Measurements from ENCODE around the gene FHIT. TPM values are rescaled to one million over a fixed set of nuclear protein-coding genes. Genes with fewer than 3 reads are reported as not detected.

Gene FHIT
- total and polyA plus RNA-seq, 4 donors: 2.1 to 14.7 (median 6.6) TPM

DNA sequence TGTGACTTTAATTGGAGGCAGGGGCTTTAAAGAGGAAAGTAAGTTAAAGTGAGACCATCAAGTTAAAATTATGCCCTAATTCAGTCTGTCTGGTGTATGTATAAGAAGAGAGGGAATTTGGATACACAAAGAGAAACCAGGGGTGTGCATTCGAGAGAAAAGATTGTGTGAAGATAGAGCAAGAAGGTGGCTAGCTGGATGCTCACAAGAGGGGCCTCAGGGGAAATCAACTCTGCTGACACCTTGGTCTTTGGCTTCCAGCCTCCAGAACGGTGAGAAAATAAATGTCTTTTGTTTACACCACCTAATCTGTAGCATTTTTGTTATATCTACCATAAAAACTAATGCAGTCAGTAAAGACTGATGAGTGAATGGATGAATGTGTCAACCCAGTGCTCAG, 1294.1 kb downstream of the FHIT start:
- no peak for TF ChIP-seq MAX (IDR thresholded peaks at IDR 0.05)
- TF ChIP-seq NR2F2 (IDR thresholded peaks at IDR 0.05): no peak
- 78% methylated on average over 2 of the region's 2 CpGs for WGBS
- Histone ChIP-seq H3K4me1 (ENCODE audit: control insufficient read depth in 4 of 4, insufficient read depth in 4 of 4, low read length in 3 of 4) (no peaks in the 10 kb centered on the region), H3K27me3 (ENCODE audit: control insufficient read depth in 4 of 4, insufficient read depth in 4 of 4, low read length in 3 of 4) (no peaks in the 10 kb centered on the region), H3K27ac (ENCODE audit: low read depth in 1 of 2, low read length in 2 of 2) (no peak overlapping the region), H3K9ac (ENCODE audit: low read depth in 1 of 2, low read length in 2 of 2) (no peak overlapping the region), H3K36me3 (ENCODE audit: control insufficient read depth in 4 of 4, insufficient read depth in 3 of 4, low read depth in 1 of 4, low read length in 3 of 4) (no peaks in the 10 kb centered on the region), H3K4me3 (ENCODE audit: low read depth in 1 of 3, low read length in 3 of 3) (no peak overlapping the region), H3K9me3 (ENCODE audit: control insufficient read depth in 4 of 4, low read length in 3 of 4) (no peaks in the 10 kb centered on the region)
- no peak for DNase-seq (ENCODE audit: low spot score)

- WGBS: 95% methylated on average over 7 of the region's 7 CpGs
- no peaks in the 10 kb centered on the region for H3K27me3 ChIP-seq (ENCODE audit: control insufficient read depth in 4 of 4, insufficient read depth in 4 of 4, low read length in 3 of 4)
- H3K27ac ChIP-seq (ENCODE audit: low read depth in 1 of 2, low read length in 2 of 2): no peak overlapping the region
- TF ChIP-seq REST (IDR thresholded peaks at IDR 0.05) (no peak), RAD21 (IDR thresholded peaks at IDR 0.05) (no peak), GABPA (IDR thresholded peaks at IDR 0.05 in 1 of 2, conservative IDR thresholded peaks at IDR 0.05 in 1 of 2) (no peak), RXRA (IDR thresholded peaks at IDR 0.05) (no peak), HNF4G (IDR thresholded peaks at IDR 0.05) (no peak), HNF4A (conservative IDR thresholded peaks at IDR 0.05) (no peak), JUND (IDR thresholded peaks at IDR 0.05) (no peak), FOXA1 (IDR thresholded peaks at IDR 0.05) (no peak), SP1 (IDR thresholded peaks at IDR 0.05) (no peak), ZBTB33 (IDR thresholded peaks at IDR 0.05) (no peak), NR2F2 (IDR thresholded peaks at IDR 0.05) (no peak), FOXA2 (IDR thresholded peaks at IDR 0.05) (no peak), YY1 (IDR thresholded peaks at IDR 0.05) (no peak), TAF1 (conservative IDR thresholded peaks at IDR 0.05) (no peak)
- TF ChIP-seq, protein P1, sequence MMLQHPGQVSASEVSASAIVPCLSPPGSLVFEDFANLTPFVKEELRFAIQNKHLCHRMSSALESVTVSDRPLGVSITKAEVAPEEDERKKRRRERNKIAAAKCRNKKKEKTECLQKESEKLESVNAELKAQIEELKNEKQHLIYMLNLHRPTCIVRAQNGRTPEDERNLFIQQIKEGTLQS (IDR thresholded peaks at IDR 0.05): no peak
- DNase-seq (ENCODE audit: low spot score): no peak
- H3K9ac ChIP-seq (ENCODE audit: low read depth in 1 of 2, low read length in 2 of 2): no peak overlapping the region
- no peaks in the 10 kb centered on the region for H3K9me3 ChIP-seq (ENCODE audit: control insufficient read depth in 4 of 4, low read length in 3 of 4)
- no peaks in the 10 kb centered on the region for H3K36me3 ChIP-seq (ENCODE audit: control insufficient read depth in 4 of 4, insufficient read depth in 3 of 4, low read depth in 1 of 4, low read length in 3 of 4)
- no peaks in the 10 kb centered on the region for H3K4me1 ChIP-seq (ENCODE audit: control insufficient read depth in 4 of 4, insufficient read depth in 4 of 4, low read length in 3 of 4)
- no peak overlapping the region for H3K4me3 ChIP-seq (ENCODE audit: low read depth in 1 of 3, low read length in 3 of 3)
Observed at GRCh38 chr3:59953104-59953503, 1298.1 kb downstream of the FHIT start.

Measured in liver (tissue), 9 donors.